RWPE2 (cell line): ENCODE measurements around the gene EEPD1.

Experiments used
- ATAC-seq: fragments of 200-7000 bp; cut with Tn5 transposase; 3 replicates; pipeline ENCODE4 v1.9.1; 2021; ENCODE audit warnings: low read depth
- DNase-seq: peaks from one replicate; pipeline ENCODE4 v3.0.0-alpha.2; 2020; ENCODE audit warnings: low spot score
- H3K27ac ChIP-seq: fragments of 450-650 bp; 2 replicates; pipeline ENCODE4 v1.5.1; 2017; ENCODE audit warnings: mild to moderate bottlenecking; ENCODE audit not compliant: poor library complexity, severe bottlenecking
- H3K27me3 ChIP-seq: fragments of 250-450 bp; sonication (Bioruptor Pico); 2 replicates; pipeline ENCODE4 v1.5.1; 2021; ENCODE audit warnings: mild to moderate bottlenecking, moderate library complexity; ENCODE audit not compliant: insufficient read depth, poor library complexity, severe bottlenecking
- H3K36me3 ChIP-seq: fragments of 250-450 bp; sonication (Bioruptor Pico); 2 replicates; pipeline ENCODE4 v1.5.1; 2020; ENCODE audit warnings: low read depth, mild to moderate bottlenecking, moderate library complexity
- H3K4me1 ChIP-seq: fragments of 250-450 bp; sonication (Bioruptor Pico); 2 replicates; pipeline ENCODE4 v1.5.1; 2021; ENCODE audit warnings: mild to moderate bottlenecking, moderate library complexity; ENCODE audit not compliant: insufficient read depth, poor library complexity, severe bottlenecking
- H3K4me3 ChIP-seq: fragments of 250-450 bp; sonication (Bioruptor Pico); 2 replicates; pipeline ENCODE4 v1.5.1; 2021; ENCODE audit warnings: mild to moderate bottlenecking, moderate library complexity; ENCODE audit not compliant: severe bottlenecking
- H3K9me3 ChIP-seq: fragments of 250-450 bp; sonication (Bioruptor Pico); 2 replicates; pipeline ENCODE4 v1.5.1; 2021; ENCODE audit warnings: mild to moderate bottlenecking, moderate library complexity; ENCODE audit not compliant: severe bottlenecking
- CTCF ChIP-seq: fragments of 450-650 bp; IDR thresholded peaks from one replicate; pipeline ENCODE4 v1.5.1; 2017; ENCODE audit warnings: mild to moderate bottlenecking, moderate library complexity; ENCODE audit not compliant: poor library complexity, severe bottlenecking

EEPD1 gene

GRCh38 chr7:36190447-36191291 lies 37.6 kb downstream of the EEPD1 start:
- no peak for ATAC-seq
- no peaks in the 10 kb centered on the region for H3K27me3 ChIP-seq
- no peak for DNase-seq
- peaks cover 3% of the 10 kb centered on the region for H3K4me1 ChIP-seq
- H3K27ac ChIP-seq, result no peak overlapping the region
- no peaks in the 10 kb centered on the region for H3K36me3 ChIP-seq
- H3K4me3 ChIP-seq, result no peak overlapping the region
- H3K9me3 ChIP-seq, result no peaks in the 10 kb centered on the region
- no peak for TF ChIP-seq CTCF

GRCh38 chr7:36191292-36191920 lies 38.4 kb downstream of the EEPD1 start:
- Histone ChIP-seq H3K9me3 (no peaks in the 10 kb centered on the region), H3K27ac (no peak overlapping the region), H3K4me1 (peaks cover 7% of the 10 kb centered on the region), H3K27me3 (no peaks in the 10 kb centered on the region), H3K4me3 (no peak overlapping the region), H3K36me3 (no peaks in the 10 kb centered on the region)
- TF ChIP-seq CTCF, result no peak
- DNase-seq, result no peak
- no peak for ATAC-seq

DNA sequence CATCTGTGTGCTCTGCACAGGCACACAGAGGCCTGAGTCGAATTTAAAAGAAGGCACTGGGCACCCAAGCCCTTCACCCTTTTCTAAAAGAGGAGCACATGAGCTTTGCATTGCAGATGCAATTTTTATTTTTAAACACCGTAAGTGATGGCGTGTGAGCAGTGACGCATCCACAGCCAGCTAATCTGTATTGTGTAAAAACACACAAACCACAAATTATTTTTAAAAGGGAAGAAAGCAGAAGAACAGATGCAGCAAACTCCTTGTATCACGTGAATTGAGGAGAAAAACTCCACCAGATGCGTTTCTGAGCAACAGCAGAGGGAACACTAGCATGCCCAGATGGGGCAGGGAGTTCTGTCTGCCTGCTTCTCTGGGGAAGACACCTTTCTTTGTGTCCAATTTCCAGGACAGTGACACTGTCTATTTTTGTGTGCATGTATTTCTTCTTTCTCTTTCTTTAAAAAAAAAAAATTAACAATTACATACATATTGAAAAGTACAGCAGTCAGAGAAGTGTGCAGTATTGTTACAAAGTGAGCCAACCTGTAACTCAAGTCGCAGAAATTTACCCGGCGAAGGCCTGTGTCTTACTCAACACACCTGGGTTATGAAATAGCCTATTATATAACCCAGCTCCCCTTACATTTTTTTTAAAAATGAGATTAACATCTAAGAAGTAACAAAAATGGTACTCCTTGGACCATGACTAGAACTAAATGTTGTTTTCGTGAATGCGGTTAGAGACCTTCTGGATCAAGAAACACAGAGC lies 39.2 kb downstream of the EEPD1 start:
- no peak for TF ChIP-seq CTCF
- H3K27me3 ChIP-seq, result no peaks in the 10 kb centered on the region
- DNase-seq, result no peak
- no peak overlapping the region for H3K27ac ChIP-seq
- H3K4me1 ChIP-seq, result peaks cover 7% of the 10 kb centered on the region
- ATAC-seq, result no peak
- no peaks in the 10 kb centered on the region for H3K9me3 ChIP-seq
- no peaks in the 10 kb centered on the region for H3K36me3 ChIP-seq
- H3K4me3 ChIP-seq, result no peak overlapping the region

- ATAC-seq (no peak), DNase-seq (no peak)
- Histone ChIP-seq H3K27ac (no peak overlapping the region), H3K27me3 (no peaks in the 10 kb centered on the region), H3K9me3 (no peaks in the 10 kb centered on the region), H3K36me3 (no peaks in the 10 kb centered on the region), H3K4me1 (peaks cover 7% of the 10 kb centered on the region), H3K4me3 (no peak overlapping the region)
- no peak for TF ChIP-seq CTCF
These were observed 39.8 kb downstream of the EEPD1 start for GRCh38 chr7:36192877-36193276.
